ENCODE data around the gene LHFPL6. TPM values are rescaled to one million over a fixed set of nuclear protein-coding genes. Genes with fewer than 3 reads are reported as not detected.

LHFPL6 gene
- total and polyA plus RNA-seq, 4 donors: 22.7 to 115 (median 36.1) TPM

DNA sequence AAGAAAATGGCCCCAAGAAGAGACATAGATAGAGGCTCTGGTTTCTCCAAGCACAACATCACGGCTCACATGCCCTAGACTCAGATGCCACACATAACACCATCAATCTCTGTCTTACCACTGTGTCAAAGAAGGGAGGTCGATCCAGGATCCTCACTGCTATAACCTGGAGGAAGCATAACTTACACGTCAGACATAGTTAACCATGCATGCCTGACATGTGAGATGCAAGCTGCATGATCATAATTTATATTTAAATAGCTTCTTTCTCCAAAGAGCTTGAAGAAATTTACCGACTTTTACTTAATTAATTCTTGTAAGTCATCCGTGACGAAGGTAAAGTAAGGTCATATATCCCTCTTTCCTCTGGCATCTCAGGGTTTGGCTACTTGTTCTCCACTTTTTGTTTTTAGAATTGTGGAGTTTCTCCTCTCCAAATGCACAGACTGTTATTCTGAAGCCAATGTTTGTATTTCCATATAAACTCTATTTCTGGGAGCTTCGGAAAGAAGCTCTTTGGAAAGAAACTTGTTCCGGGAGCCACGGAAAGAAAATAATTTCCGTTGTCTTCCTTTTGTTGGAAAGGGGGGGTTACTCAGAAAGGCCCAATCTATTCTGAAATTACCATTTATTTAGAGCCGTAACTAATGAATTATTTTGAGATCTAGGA is 205.6 kb downstream of the LHFPL6 start:
- Histone ChIP-seq H3K9me3 (ENCODE audit: control insufficient read depth in 4 of 4, insufficient read depth in 3 of 4, low read length in 3 of 4) (no peaks in the 10 kb centered on the region), H3K27ac (ENCODE audit: low read depth in 1 of 2, low read length in 1 of 2) (no peak overlapping the region), H3K36me3 (ENCODE audit: control insufficient read depth in 4 of 4, insufficient read depth in 4 of 4, low read length in 4 of 4) (peaks cover 0 to 3% (median 0%) of the 10 kb centered on the region in 4 donors), H3K4me3 (no peak overlapping the region), H3K27me3 (ENCODE audit: control insufficient read depth in 3 of 3, insufficient read depth in 3 of 3, low read length in 2 of 3) (no peaks in the 10 kb centered on the region), H3K4me1 (ENCODE audit: control insufficient read depth in 5 of 5, insufficient read depth in 5 of 5, low read length in 5 of 5) (peaks cover 2 to 27% (median 19%) of the 10 kb centered on the region in 5 donors), H3K9ac (ENCODE audit: insufficient read depth in 1 of 2, low read length in 2 of 2) (no peak overlapping the region)
- 75 to 84% methylated on average over 11 of the region's 11 CpGs for WGBS, 2 donors
- TF ChIP-seq, protein P1, sequence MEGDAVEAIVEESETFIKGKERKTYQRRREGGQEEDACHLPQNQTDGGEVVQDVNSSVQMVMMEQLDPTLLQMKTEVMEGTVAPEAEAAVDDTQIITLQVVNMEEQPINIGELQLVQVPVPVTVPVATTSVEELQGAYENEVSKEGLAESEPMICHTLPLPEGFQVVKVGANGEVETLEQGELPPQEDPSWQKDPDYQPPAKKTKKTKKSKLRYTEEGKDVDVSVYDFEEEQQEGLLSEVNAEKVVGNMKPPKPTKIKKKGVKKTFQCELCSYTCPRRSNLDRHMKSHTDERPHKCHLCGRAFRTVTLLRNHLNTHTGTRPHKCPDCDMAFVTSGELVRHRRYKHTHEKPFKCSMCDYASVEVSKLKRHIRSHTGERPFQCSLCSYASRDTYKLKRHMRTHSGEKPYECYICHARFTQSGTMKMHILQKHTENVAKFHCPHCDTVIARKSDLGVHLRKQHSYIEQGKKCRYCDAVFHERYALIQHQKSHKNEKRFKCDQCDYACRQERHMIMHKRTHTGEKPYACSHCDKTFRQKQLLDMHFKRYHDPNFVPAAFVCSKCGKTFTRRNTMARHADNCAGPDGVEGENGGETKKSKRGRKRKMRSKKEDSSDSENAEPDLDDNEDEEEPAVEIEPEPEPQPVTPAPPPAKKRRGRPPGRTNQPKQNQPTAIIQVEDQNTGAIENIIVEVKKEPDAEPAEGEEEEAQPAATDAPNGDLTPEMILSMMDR (IDR thresholded peaks at IDR 0.05; ENCODE audit: control extremely low read depth, extremely low read depth): no peak
- DNase-seq (no peak), ATAC-seq (ENCODE audit: insufficient read depth, low FRiP score) (no peak)

- H3K9ac ChIP-seq (ENCODE audit: insufficient read depth in 1 of 2, low read length in 2 of 2): no peak overlapping the region
- H3K27me3 ChIP-seq (ENCODE audit: control insufficient read depth in 3 of 3, insufficient read depth in 3 of 3, low read length in 2 of 3): no peaks in the 10 kb centered on the region
- DNase-seq: peak; percentile 19 to 38 (median 34)
- WGBS, 2 donors: 68 to 79% methylated on average over 13 of the region's 13 CpGs
- no peak for ATAC-seq (ENCODE audit: insufficient read depth, low FRiP score)
- H3K4me3 ChIP-seq: no peak overlapping the region
- TF ChIP-seq, protein P1 (IDR thresholded peaks at IDR 0.05; ENCODE audit: control extremely low read depth, extremely low read depth): no peak
- no peaks in the 10 kb centered on the region for H3K9me3 ChIP-seq (ENCODE audit: control insufficient read depth in 4 of 4, insufficient read depth in 3 of 4, low read length in 3 of 4)
- H3K36me3 ChIP-seq (ENCODE audit: control insufficient read depth in 4 of 4, insufficient read depth in 4 of 4, low read length in 4 of 4): no peaks in the 10 kb centered on the region
- H3K4me1 ChIP-seq (ENCODE audit: control insufficient read depth in 5 of 5, insufficient read depth in 5 of 5, low read length in 5 of 5): peaks cover 2 to 27% (median 10%) of the 10 kb centered on the region in 5 donors
- no peak overlapping the region for H3K27ac ChIP-seq (ENCODE audit: low read depth in 1 of 2, low read length in 1 of 2)
Observed at GRCh38 chr13:39394796-39395678, 208.0 kb downstream of the LHFPL6 start.

DNA sequence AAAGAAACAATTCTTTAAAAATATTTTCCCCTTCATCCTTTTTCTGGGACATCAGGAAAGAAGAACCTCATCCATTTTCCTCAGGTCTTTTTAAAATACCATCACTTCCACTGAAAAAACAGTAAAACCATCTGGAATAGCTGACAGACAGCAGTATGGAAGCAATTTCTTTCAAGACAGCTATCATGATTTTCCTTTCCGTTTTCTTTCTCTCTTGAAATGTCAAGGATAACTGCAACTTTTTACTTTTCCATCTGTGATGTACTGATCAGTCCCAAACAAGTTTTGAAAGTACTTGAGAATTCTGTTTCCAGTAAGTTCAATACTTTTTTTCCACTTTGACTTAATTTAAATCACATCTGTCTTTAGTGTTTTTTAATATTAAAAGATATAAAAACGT is 211.2 kb downstream of the LHFPL6 start:
- H3K27me3 ChIP-seq (ENCODE audit: control insufficient read depth in 3 of 3, insufficient read depth in 3 of 3, low read length in 2 of 3): no peaks in the 10 kb centered on the region
- DNase-seq: no peak
- 86 to 89% methylated on average over 2 of the region's 2 CpGs for WGBS, 2 donors
- TF ChIP-seq, protein P1 (IDR thresholded peaks at IDR 0.05; ENCODE audit: control extremely low read depth, extremely low read depth): no peak
- H3K4me3 ChIP-seq: no peak overlapping the region
- no peaks in the 10 kb centered on the region for H3K36me3 ChIP-seq (ENCODE audit: control insufficient read depth in 4 of 4, insufficient read depth in 4 of 4, low read length in 4 of 4)
- H3K9ac ChIP-seq (ENCODE audit: insufficient read depth in 1 of 2, low read length in 2 of 2): no peak overlapping the region
- no peaks in the 10 kb centered on the region for H3K9me3 ChIP-seq (ENCODE audit: control insufficient read depth in 4 of 4, insufficient read depth in 3 of 4, low read length in 3 of 4)
- no peak for ATAC-seq (ENCODE audit: insufficient read depth, low FRiP score)
- no peak overlapping the region for H3K27ac ChIP-seq (ENCODE audit: low read depth in 1 of 2, low read length in 1 of 2)
- H3K4me1 ChIP-seq (ENCODE audit: control insufficient read depth in 5 of 5, insufficient read depth in 5 of 5, low read length in 5 of 5): peaks cover under 1 to 19% (median 11%) of the 10 kb centered on the region in 5 donors

Data from lung (tissue), 12 donors.